Hepatocyte (in vitro differentiated cells): Measurements from ENCODE around the gene DCUN1D2. TPM values are rescaled to one million over a fixed set of nuclear protein-coding genes. Genes with fewer than 3 reads are reported as not detected.

Experiments
- DNase-seq: peaks from one replicate; pipeline ENCODE4 v3.0.0-alpha.2; 2016; ENCODE audit warnings: low spot score
- H2AFZ ChIP-seq: fragments of 200-600 bp; sonication (generic); 2 replicates; pipeline ENCODE4 v1.6.0; 2016; ENCODE audit warnings: antibody characterized with exemption, mild to moderate bottlenecking
- H3K27ac ChIP-seq: fragments of 200-600 bp; sonication (generic); 2 replicates; pipeline ENCODE4 v1.5.1; 2016; ENCODE audit warnings: mild to moderate bottlenecking
- H3K27me3 ChIP-seq: fragments of 200-600 bp; sonication (generic); 2 replicates; pipeline ENCODE4 v1.6.1; 2016
- H3K36me3 ChIP-seq: fragments of 200-600 bp; sonication (generic); replicated peaks from 2 replicates; pipeline ENCODE4 v1.5.1; 2016; ENCODE audit warnings: low read depth; ENCODE audit not compliant: insufficient read depth
- H3K4me1 ChIP-seq: fragments of 200-600 bp; sonication (generic); 2 replicates; pipeline ENCODE4 v1.5.1; 2016; ENCODE audit warnings: mild to moderate bottlenecking, moderate library complexity; ENCODE audit not compliant: insufficient read depth
- H3K4me2 ChIP-seq: fragments of 200-600 bp; sonication (generic); 2 replicates; pipeline ENCODE4 v1.6.0; 2016
- H3K4me3 ChIP-seq: fragments of 200-600 bp; sonication (generic); 2 replicates; pipeline ENCODE4 v1.5.1; 2016; ENCODE audit warnings: mild to moderate bottlenecking
- H3K79me2 ChIP-seq: fragments of 200-600 bp; sonication (generic); 2 replicates; pipeline ENCODE4 v1.6.0; 2017; ENCODE audit warnings: mild to moderate bottlenecking
- H3K9me2 ChIP-seq: fragments of 200-600 bp; sonication (generic); replicated peaks from 2 replicates; pipeline ENCODE4 v1.6.0; 2017; ENCODE audit warnings: mild to moderate bottlenecking; ENCODE audit not compliant: insufficient read depth
- H3K9me3 ChIP-seq: fragments of 200-600 bp; sonication (generic); 2 replicates; pipeline ENCODE4 v1.5.1; 2016; ENCODE audit warnings: low read depth, mild to moderate bottlenecking
- H4K20me1 ChIP-seq: fragments of 200-600 bp; sonication (generic); 2 replicates; pipeline ENCODE4 v1.6.0; 2016; ENCODE audit warnings: mild to moderate bottlenecking; ENCODE audit not compliant: insufficient read depth, poor library complexity, severe bottlenecking
- EZH2 ChIP-seq: fragments of 200-600 bp; sonication (generic); IDR thresholded peaks from 2 replicates; pipeline ENCODE4 v1.6.1; 2016; ENCODE audit warnings: antibody characterized with exemption, mild to moderate bottlenecking, borderline replicate concordance
- EZH2phosphoT487 ChIP-seq: fragments of 200-600 bp; sonication (generic); IDR thresholded peaks from one replicate; pipeline ENCODE4 v1.6.1; 2018; ENCODE audit warnings: antibody characterized with exemption, mild to moderate bottlenecking, low read depth, moderate library complexity; ENCODE audit not compliant: unreplicated experiment, severe bottlenecking
- WGBS: methylation state at CpG from one replicate; pipeline ENCODE4 v1.1.6; 2016; ENCODE audit warnings: low lambda C conversion rate; ENCODE audit errors: missing lambda C conversion rate; 5-methylcytosine and 5-hydroxymethylcytosine counted together
- polyA plus RNA-seq: library from polyadenylated mRNA; unstranded; fragments of >200 nt; fragmentation: Nextera tagmentation; extraction: Ambion mirVana; gene quantifications from 2 replicates; pipeline ENCODE4 v1.2.1, GENCODE V29; 2016
- total RNA-seq: library from RNA; depleted of rRNA; stranded (reverse); fragments of >200 nt; gene quantifications from 2 replicates; pipeline ENCODE4 v1.2.3, GENCODE V29; 2014
- TF ChIP-seq, protein P1 (sequence below): fragments of 200-600 bp; sonication (generic); IDR thresholded peaks from 2 replicates; pipeline ENCODE4 v1.5.1; 2016; ENCODE audit warnings: antibody characterized with exemption, mild to moderate bottlenecking; ENCODE audit not compliant: poor library complexity

The DCUN1D2 gene
- total and polyA plus RNA-seq, 2 experiments from 2014 or later: 8.4 to 10.2 TPM

DNA sequence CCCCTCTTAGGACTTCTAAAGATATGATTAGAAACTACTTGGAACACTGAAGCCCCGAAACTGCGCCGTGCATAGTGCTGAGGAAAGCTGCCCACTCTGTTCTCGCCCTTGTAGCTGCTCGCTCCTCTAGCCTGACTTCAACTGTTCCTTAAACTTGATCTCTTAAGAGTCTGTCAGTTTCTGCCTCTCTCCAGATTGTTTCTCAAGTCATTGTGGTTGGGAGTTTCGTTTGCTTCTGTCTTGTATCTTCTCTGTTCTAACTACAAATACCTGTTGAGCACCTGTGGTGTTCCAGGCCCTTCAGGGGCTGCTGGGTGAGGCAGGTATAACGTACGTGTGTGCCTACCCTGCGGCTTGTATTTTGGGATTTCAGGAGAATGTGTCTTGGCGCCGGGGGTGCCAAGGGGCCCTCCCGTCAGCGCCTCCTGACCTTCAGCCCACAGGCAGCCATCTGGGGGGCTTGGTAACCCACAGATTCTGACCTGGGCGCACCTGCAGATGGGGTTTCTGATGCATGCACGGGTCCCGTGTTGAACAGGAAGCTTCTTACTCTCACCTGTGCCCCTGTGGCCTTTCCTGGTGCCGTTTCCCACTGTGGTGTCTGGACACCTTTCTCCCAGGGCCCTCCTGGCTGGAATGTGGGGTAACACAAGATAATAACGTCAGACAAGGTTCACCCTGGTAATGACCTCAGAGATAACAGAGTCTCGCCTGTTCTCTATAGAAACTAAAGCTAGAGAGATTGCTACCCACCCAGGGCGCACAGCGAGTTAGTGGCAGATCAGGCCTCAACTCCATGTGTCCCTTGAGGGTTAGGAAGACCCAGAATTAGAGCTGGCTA, 17.2 kb upstream of the DCUN1D2 start:
- no peak overlapping the region for H3K27ac ChIP-seq
- H3K36me3 ChIP-seq: no peaks in the 10 kb centered on the region
- no peak for TF ChIP-seq EZH2phosphoT487
- TF ChIP-seq, protein P1, sequence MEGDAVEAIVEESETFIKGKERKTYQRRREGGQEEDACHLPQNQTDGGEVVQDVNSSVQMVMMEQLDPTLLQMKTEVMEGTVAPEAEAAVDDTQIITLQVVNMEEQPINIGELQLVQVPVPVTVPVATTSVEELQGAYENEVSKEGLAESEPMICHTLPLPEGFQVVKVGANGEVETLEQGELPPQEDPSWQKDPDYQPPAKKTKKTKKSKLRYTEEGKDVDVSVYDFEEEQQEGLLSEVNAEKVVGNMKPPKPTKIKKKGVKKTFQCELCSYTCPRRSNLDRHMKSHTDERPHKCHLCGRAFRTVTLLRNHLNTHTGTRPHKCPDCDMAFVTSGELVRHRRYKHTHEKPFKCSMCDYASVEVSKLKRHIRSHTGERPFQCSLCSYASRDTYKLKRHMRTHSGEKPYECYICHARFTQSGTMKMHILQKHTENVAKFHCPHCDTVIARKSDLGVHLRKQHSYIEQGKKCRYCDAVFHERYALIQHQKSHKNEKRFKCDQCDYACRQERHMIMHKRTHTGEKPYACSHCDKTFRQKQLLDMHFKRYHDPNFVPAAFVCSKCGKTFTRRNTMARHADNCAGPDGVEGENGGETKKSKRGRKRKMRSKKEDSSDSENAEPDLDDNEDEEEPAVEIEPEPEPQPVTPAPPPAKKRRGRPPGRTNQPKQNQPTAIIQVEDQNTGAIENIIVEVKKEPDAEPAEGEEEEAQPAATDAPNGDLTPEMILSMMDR: no peak
- TF ChIP-seq EZH2: no peak
- no peak overlapping the region for H3K4me2 ChIP-seq
- 74% methylated on average over 21 of the region's 21 CpGs for WGBS
- no peaks in the 10 kb centered on the region for H3K4me1 ChIP-seq
- no peaks in the 10 kb centered on the region for H3K9me3 ChIP-seq
- no peak for DNase-seq
- H4K20me1 ChIP-seq: no peaks in the 10 kb centered on the region
- no peak overlapping the region for H3K4me3 ChIP-seq
- no peaks in the 10 kb centered on the region for H3K27me3 ChIP-seq
- H3K79me2 ChIP-seq: no peaks in the 10 kb centered on the region
- no peak overlapping the region for H2AFZ ChIP-seq
- no peaks in the 10 kb centered on the region for H3K9me2 ChIP-seq

DNA sequence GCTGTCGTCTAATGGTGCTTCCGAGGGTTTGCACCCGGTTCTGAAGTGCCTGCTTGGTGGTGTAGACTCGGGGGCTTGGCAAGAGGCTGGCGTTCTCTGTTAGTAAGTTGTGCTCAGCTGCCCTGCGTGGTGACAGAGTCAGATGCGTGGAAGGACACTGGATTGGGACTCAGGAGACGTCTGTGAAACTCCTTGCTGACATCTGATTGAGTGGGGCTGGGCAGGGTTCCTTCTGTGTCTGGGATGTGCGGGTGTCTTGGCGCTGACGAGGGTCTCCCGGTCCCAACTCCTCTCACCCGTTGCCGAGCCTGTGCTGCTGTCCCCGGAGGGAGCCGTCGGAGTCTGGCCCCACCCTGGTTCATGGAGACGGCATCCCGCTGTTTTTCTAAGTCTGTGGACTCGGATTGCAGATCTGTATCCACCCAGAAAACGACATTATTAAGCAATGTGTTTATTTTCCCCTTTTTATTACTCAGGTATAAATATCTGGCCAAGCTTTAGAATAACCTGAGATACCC, 16.4 kb upstream of the DCUN1D2 start:
- no peak overlapping the region for H2AFZ ChIP-seq
- H3K4me3 ChIP-seq: no peak overlapping the region
- no peaks in the 10 kb centered on the region for H3K27me3 ChIP-seq
- H3K9me2 ChIP-seq: no peaks in the 10 kb centered on the region
- no peaks in the 10 kb centered on the region for H3K36me3 ChIP-seq
- H4K20me1 ChIP-seq: no peaks in the 10 kb centered on the region
- H3K9me3 ChIP-seq: no peaks in the 10 kb centered on the region
- H3K4me2 ChIP-seq: no peak overlapping the region
- DNase-seq: no peak
- TF ChIP-seq, protein P1: no peak
- TF ChIP-seq EZH2phosphoT487: no peak
- no peak for TF ChIP-seq EZH2
- H3K27ac ChIP-seq: no peak overlapping the region
- WGBS: 90% methylated on average over 20 of the region's 21 CpGs
- no peaks in the 10 kb centered on the region for H3K4me1 ChIP-seq
- H3K79me2 ChIP-seq: peaks cover under 1% of the 10 kb centered on the region

DNA sequence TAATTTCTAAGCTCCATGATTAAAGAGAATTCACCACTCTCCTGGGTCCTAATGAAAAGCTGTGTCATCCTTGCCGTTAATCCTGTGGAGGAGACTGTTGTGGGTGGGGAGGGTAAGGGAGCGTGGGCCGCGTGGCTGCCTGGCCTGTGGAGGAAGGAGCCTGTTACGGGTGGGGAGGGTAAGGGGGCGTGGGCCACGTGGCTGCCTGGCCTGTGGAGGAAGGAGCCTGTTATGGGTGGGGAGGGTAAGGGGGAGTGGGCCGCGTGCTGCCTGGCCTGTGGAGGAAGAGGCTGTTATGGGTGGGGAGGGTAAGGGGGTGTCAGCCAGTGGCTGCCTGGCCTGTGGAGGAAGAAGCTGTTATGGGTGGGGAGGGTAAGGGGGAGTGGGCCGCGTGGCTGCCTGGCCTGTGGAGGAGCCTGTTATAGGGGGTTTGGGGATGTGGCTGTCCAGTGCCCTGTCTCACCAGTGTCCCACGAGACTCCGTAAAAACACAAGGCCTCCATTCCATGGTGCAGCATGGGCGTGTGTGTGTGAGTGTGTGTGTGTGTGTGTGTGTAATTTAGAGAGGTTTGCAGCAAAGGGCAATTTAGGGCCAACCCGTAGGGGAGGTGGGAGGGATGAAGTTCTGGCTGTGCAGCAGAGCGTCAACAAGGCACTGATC, 15.6 kb upstream of the DCUN1D2 start:
- no peak overlapping the region for H3K4me3 ChIP-seq
- H3K4me1 ChIP-seq: no peaks in the 10 kb centered on the region
- H3K9me2 ChIP-seq: no peaks in the 10 kb centered on the region
- DNase-seq: no peak
- no peaks in the 10 kb centered on the region for H4K20me1 ChIP-seq
- H3K79me2 ChIP-seq: peaks cover 3% of the 10 kb centered on the region
- no peak overlapping the region for H3K4me2 ChIP-seq
- 78% methylated on average over 9 of the region's 16 CpGs for WGBS
- H2AFZ ChIP-seq: no peak overlapping the region
- H3K9me3 ChIP-seq: no peaks in the 10 kb centered on the region
- no peaks in the 10 kb centered on the region for H3K36me3 ChIP-seq
- H3K27me3 ChIP-seq: no peaks in the 10 kb centered on the region
- TF ChIP-seq, protein P1: no peak
- TF ChIP-seq EZH2phosphoT487 (no peak), EZH2 (no peak)
- no peak overlapping the region for H3K27ac ChIP-seq
